Activated T-cell treated with anti-CD3 and anti-CD28 coated beads for 4 hours (primary cell): Measurements from ENCODE around the gene APC2.
A peak's percentile ranks its signal among the peaks of the same experiment; 100 is the strongest.
"Not testable (repeated sequence)": the region's sequence is repeated elsewhere in the genome, so short reads cannot be mapped to it uniquely, and the experiment has no call there.

ENCODE experiments used
- DNase-seq: peaks from one replicate; pipeline ENCODE4 v3.0.0-alpha.2; 2020

The APC2 gene

DNA sequence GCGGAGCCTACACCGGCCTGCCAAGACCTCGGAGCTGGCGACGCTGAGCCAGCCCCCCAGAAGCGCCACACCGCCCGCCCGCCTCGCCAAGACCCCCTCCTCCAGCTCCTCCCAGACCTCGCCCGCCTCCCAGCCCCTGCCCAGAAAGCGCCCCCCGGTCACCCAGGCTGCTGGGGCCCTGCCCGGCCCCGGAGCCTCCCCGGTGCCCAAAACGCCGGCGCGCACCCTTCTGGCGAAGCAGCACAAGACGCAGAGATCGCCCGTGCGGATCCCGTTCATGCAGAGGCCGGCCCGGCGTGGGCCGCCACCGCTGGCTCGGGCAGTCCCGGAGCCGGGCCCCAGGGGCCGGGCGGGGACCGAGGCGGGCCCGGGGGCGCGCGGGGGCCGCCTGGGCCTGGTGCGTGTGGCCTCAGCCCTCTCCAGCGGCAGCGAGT, 18.9 kb downstream of the APC2 start:
- no peak for DNase-seq

DNA sequence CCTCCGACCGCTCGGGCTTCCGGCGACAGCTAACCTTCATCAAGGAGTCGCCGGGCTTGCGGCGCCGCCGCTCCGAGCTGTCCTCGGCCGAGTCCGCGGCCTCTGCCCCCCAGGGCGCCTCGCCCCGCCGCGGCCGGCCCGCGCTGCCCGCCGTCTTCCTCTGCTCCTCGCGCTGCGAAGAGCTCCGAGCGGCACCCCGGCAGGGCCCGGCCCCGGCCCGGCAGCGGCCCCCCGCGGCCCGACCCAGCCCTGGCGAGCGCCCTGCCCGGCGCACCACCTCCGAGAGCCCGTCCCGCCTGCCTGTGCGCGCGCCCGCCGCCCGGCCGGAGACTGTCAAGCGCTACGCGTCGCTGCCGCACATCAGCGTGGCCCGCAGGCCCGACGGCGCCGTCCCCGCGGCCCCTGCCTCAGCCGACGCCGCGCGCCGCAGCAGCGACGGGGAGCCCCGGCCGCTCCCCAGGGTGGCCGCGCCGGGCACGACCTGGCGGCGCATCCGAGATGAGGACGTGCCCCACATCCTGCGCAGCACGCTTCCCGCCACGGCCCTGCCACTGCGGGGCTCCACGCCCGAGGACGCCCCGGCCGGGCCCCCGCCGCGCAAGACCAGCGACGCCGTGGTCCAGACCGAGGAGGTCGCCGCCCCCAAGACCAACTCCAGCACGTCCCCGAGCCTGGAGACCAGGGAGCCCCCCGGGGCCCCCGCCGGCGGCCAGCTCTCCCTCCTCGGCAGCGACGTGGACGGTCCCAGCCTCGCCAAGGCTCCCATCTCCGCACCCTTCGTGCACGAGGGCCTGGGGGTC, 19.5 kb downstream of the APC2 start:
- no peak for DNase-seq

DNA sequence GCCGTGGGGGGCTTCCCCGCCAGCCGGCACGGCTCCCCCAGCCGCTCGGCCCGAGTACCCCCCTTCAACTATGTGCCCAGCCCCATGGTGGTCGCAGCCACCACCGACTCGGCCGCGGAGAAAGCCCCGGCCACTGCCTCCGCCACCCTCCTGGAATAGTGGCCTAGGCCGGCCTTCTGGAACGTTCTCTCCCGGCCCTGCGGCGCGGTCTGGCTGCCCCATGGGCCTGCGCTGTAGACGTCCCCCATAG, 20.1 kb downstream of the APC2 start:
- DNase-seq = no peak

- DNase-seq = peak; percentile 67
Measured at GRCh38 chr19:1470305-1471009, 20.5 kb downstream of the APC2 start.

GRCh38 chr19:1471010-1471514, 21.1 kb downstream of the APC2 start:
- no peak for DNase-seq

DNA sequence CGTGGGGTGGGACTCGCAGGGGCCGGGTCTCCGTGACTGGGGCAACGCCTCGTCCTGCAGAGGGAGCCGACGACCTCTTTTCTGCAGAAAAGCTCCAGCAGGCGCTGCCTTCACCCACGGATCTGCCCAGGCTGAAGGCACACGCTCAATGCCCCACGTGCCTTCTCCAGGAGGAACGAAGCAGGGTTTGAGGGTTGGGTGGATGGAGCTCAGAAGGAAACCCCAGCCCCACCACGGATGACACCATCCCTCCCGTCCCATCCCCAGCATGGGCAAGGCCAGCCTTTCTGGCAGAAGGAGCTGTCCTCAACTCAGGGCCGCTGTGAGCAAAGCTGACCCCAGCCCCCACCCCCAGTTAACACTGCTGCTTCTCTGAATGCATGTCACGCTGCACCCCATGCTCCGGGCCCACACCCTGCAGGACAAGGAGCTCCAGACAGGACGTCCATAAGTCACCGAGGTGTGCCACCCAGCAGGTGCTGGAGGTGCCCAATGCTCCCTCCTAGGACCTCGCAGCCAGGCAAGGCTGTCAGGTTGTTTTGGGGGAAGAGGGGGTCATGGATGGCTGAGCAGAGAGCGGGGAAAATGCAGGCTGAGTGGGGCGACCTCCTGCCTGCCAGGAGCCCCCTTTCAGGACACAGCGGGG, 21.7 kb downstream of the APC2 start:
- no peak for DNase-seq

GRCh38 chr19:1472231-1473084, 22.5 kb downstream of the APC2 start:
- DNase-seq = no peak

DNA sequence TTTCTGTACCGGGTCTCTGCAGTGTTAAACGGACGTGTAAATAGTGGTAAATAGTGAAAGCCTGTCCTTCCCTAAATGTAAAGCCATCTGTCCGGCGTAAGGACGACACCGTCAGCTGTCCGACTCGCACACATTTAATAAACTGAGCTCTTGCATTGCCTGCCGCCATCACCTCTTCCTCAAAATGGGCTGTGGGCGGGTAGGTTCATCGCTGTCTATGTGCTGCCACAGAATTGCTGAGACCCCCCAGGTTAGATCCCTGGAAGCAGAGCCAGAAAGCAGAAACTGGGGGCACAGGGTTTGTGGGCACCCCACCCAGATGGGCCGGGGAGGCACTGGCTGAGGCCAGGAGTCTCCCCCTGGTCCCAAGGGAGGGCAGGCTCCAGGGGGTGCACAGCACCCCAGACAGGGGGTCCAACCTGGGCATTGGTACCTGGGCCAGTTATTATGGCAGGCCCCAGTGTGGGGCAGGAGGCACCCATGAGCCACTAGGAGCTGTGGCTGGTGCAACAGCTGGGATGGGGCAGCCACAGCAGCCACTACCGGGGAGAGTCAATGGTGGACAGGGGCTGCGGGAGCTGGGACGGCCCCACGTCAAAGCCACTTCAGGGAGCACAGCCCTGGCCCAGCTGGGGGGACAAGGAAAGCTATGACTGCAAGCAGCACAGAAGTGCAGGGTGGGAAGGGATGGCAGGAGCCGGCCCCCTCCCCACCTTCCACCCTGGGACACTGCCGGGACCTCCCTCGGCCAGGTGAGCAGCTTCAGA, 23.3 kb downstream of the APC2 start:
- DNase-seq = no peak

- no peak for DNase-seq
Measured at GRCh38 chr19:1474011-1474764, 24.3 kb downstream of the APC2 start.

GRCh38 chr19:1474765-1475351, 24.9 kb downstream of the APC2 start:
- DNase-seq = no peak

GRCh38 chr19:1475751-1476437, 26.0 kb downstream of the APC2 start:
- no peak for DNase-seq

DNA sequence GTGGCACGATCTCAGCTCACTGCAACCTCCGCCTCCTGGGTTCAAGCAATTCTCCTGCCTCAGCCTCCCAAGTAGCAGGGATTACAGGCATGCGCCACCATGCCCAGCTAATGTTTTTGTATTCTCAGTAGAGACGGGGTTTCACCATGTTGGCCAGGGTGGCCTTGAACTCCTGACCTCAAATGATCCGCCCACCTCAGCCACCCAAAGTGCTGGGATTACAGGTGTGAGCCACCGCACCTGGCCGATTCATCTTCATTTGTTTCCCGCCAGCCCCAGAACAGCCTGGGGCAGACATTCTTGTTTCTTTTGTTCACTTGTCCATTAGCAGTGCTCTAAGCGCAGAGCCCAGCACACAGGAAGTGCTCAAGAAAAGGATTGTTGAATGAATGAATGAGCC, 27.1 kb downstream of the APC2 start:
- DNase-seq = not testable (repeated sequence)

GRCh38 chr19:1478934-1479707, 29.2 kb downstream of the APC2 start, which contains the start of gene C19orf25:
Gene C19orf25, minus strand, starts transcription at chr19:1479215. Its CDS starts 312 bp downstream, at chr19:1478903.
- DNase-seq = peak; percentile 86

GRCh38 chr19:1481224-1481892, 31.4 kb downstream of the APC2 start:
- DNase-seq = no peak

- DNase-seq = no peak
Measured at GRCh38 chr19:1481893-1482360, 32.0 kb downstream of the APC2 start.

DNA sequence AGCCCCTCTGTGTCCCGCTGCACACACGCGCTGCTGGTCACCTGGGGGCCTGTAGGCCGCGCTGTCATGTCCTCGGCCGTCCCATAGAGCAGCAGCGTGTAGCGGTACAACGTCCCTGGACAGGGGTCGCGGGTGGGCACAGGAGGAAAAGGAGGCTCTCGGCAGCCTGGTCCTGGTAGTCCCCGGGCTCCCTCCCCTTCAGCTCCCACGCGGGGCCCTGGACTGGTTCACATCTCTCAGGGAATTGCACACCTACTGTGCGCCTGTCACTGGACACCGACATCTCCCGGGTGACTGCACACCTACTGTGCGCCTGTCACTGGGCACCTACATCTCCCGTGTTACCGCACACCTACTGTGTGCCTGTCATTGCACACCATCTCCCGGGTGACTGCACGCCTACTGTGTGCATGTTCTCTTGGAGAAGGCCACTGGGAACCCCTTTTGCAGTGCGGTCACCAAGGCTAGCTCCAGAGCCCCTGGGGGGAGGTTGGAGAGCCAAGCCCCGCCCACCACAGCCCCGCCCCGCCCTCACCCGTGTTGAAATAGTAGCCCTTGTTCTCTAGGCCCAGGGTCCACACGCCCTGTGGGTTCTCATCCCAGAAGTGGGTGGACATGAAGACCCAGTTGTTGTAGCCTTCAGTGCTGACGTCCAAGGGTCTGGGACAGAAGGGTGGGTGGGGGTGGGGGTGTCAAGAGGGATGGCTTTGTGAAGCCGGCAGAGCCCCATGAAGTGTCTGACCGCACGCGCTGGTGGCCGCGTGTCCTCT, 32.6 kb downstream of the APC2 start:
- DNase-seq = no peak

DNA sequence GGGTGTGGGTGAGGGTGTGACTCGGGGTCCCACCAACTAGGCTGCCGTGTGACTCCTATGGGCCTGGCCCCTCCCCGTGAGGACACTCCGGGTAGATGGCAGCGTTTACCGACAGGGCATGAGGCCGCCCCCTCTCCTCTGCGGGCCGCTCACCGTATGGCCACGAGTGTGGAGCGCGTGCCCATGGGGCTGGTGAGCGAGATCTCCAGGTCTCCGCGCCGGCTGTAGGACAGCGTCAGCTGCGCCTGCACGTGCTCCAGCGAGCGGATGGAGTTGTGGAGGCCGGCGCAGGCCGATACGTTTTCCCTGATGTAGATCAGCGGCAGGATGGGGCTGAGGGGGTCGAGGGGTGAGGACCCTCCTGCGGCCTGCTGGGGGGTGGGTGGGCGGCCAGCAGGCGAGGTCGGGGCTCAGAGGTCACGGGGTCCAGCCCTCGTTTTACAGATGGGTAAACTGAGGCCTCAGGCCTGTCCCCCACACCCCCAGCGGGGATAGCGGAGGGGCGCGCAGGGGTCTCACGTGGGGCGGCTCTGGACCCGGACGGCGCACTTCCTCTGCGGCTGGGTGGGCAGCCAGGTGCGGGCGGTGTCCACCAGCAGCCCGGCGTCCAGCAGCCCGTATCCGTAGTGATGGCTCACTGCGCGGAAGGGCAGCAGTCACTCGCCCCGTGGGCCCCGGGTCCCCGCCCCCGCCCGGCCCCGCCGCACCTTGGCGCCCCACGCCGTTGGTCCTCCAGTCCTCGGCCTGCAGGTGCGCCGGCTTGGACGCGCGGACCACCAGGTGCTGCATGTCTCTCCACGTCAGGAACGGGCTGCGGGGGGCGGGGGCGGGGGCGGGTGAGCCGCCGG, 33.4 kb downstream of the APC2 start:
- no peak for DNase-seq
